ENCODE results near the gene VPS13D. TPM values are rescaled to one million over a fixed set of nuclear protein-coding genes. Genes with fewer than 3 reads are reported as not detected.

VPS13D gene
- total and polyA plus RNA-seq, 2 experiments from 2014 or later: 10.7 to 34.9 TPM

- no peaks in the 10 kb centered on the region for H3K9me2 ChIP-seq (ENCODE audit: insufficient read depth)
- no peaks in the 10 kb centered on the region for H3F3A ChIP-seq (replicated peaks; ENCODE audit: low read depth)
- no peak for DNase-seq (ENCODE audit: low spot score)
- H3K27me3 Mint-ChIP-seq (ENCODE audit: insufficient read depth, low read depth, poor library complexity): no peaks in the 10 kb centered on the region
- H2AFZ ChIP-seq: no peak overlapping the region
- ATAC-seq: no peak
- no peak for TF ChIP-seq REST (IDR thresholded peaks at IDR 0.05; ENCODE audit: unreplicated experiment)
- TF ChIP-seq NANOG (IDR thresholded peaks at IDR 0.05; ENCODE audit: borderline replicate concordance): no peak
- TF ChIP-seq CREB1 (CRISPR knock-in tag; IDR thresholded peaks at IDR 0.05; ENCODE audit: low read depth): no peak
- TF ChIP-seq EZH2 (IDR thresholded peaks at IDR 0.05; ENCODE audit: low read depth, unreplicated experiment): no peak
- TF ChIP-seq ZNF331 (CRISPR knock-in tag; IDR thresholded peaks at IDR 0.05; ENCODE audit: low read depth): no peak
- peaks cover 14% of the 10 kb centered on the region for H3K4me1 Mint-ChIP-seq
- no peaks in the 10 kb centered on the region for H3K27me3 ChIP-seq (ENCODE audit: insufficient read depth)
- no peaks in the 10 kb centered on the region for H3K9me3 Mint-ChIP-seq
- H3K36me3 Mint-ChIP-seq (ENCODE audit: low read depth): peaks cover 3% of the 10 kb centered on the region; the same call in 1 of the 3 replicates
- no peak overlapping the region for H3K4me3 Mint-ChIP-seq
- no peak overlapping the region for H3K4me2 ChIP-seq
- no peaks in the 10 kb centered on the region for H3K36me3 ChIP-seq (ENCODE audit: insufficient read depth)
- H3K27ac Mint-ChIP-seq: no peak overlapping the region
- H3K4me1 ChIP-seq (ENCODE audit: insufficient read depth): no peaks in the 10 kb centered on the region
- H3K27ac ChIP-seq (ENCODE audit: low read depth): no peak overlapping the region
- no peak overlapping the region for H3K4me3 ChIP-seq
- no peaks in the 10 kb centered on the region; the same call in 1 of the 2 replicates for H4K20me1 ChIP-seq (replicated peaks; ENCODE audit: insufficient read depth)
- no peaks in the 10 kb centered on the region for H3K79me2 ChIP-seq (replicated peaks; ENCODE audit: insufficient read depth)
Observed at GRCh38 chr1:12464045-12464461, 234.2 kb downstream of the VPS13D start.

- Histone ChIP-seq H3K4me1 (ENCODE audit: insufficient read depth) (no peaks in the 10 kb centered on the region), H2AFZ (no peak overlapping the region), H3K4me3 (no peak overlapping the region), H3K9me2 (ENCODE audit: insufficient read depth) (no peaks in the 10 kb centered on the region), H4K20me1 (replicated peaks; ENCODE audit: insufficient read depth) (no peaks in the 10 kb centered on the region; the same call in 1 of the 2 replicates), H3K27ac (ENCODE audit: low read depth) (no peak overlapping the region), H3F3A (replicated peaks; ENCODE audit: low read depth) (no peaks in the 10 kb centered on the region), H3K4me2 (no peak overlapping the region), H3K79me2 (replicated peaks; ENCODE audit: insufficient read depth) (no peaks in the 10 kb centered on the region), H3K36me3 (ENCODE audit: insufficient read depth) (no peaks in the 10 kb centered on the region), H3K27me3 (ENCODE audit: insufficient read depth) (no peaks in the 10 kb centered on the region)
- H3K4me1 Mint-ChIP-seq: peaks cover 14% of the 10 kb centered on the region
- no peaks in the 10 kb centered on the region for H3K9me3 Mint-ChIP-seq
- H3K4me3 Mint-ChIP-seq: no peak overlapping the region
- H3K27ac Mint-ChIP-seq: no peak overlapping the region
- ATAC-seq (no peak), DNase-seq (ENCODE audit: low spot score) (no peak)
- peaks cover 3% of the 10 kb centered on the region; the same call in 1 of the 3 replicates for H3K36me3 Mint-ChIP-seq (ENCODE audit: low read depth)
- TF ChIP-seq ZNF462 (CRISPR knock-in tag; IDR thresholded peaks at IDR 0.05) (no peak), ETS1 (IDR thresholded peaks at IDR 0.05) (no peak), ZNF114 (CRISPR knock-in tag; IDR thresholded peaks at IDR 0.05) (no peak), JUNB (IDR thresholded peaks at IDR 0.05; ENCODE audit: unreplicated experiment) (no peak)
- no peaks in the 10 kb centered on the region for H3K27me3 Mint-ChIP-seq (ENCODE audit: insufficient read depth, low read depth, poor library complexity)
Observed at GRCh38 chr1:12464598-12465056, 234.8 kb downstream of the VPS13D start.

Data from GM23338 (cell line).